Forelimb muscle (tissue), 1 donor: ENCODE results near the gene RHPN2. TPM values are rescaled to one million over a fixed set of nuclear protein-coding genes. Genes with fewer than 3 reads are reported as not detected.
"Not testable (repeated sequence)": the region's sequence is repeated elsewhere in the genome, so short reads cannot be mapped to it uniquely, and the experiment has no call there.

ENCODE experiments used
- DNase-seq: peaks from one replicate; pipeline ENCODE4 v3.0.0-alpha.2; 2013; ENCODE audit warnings: low read depth
- polyA plus RNA-seq: library from polyadenylated mRNA; unstranded; fragments of 120-200 nt; gene quantifications from one replicate; pipeline ENCODE4 v1.2.1, GENCODE V29; 2013; ENCODE audit not compliant: insufficient read length

Gene RHPN2
- polyA plus RNA-seq, 1 donor = 2.1 TPM

DNA sequence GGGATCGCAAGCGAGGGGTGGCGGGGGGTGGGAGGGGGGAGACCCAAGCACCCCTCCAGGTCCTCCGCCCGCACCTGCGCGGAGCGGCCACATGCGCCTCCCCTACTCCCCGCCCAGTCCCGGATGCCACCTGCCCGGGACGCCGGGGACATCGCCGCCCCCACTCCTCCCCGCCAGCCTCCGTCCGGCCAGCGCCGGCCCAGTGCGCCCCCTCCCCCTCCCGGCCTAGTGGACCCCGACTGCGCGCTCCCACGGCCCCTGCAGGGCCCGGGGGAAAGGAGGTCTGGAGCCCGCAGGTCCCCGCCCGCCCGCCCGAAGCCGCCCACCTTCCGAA lies 263 bp downstream of the RHPN2 start:
- DNase-seq = no peak

DNA sequence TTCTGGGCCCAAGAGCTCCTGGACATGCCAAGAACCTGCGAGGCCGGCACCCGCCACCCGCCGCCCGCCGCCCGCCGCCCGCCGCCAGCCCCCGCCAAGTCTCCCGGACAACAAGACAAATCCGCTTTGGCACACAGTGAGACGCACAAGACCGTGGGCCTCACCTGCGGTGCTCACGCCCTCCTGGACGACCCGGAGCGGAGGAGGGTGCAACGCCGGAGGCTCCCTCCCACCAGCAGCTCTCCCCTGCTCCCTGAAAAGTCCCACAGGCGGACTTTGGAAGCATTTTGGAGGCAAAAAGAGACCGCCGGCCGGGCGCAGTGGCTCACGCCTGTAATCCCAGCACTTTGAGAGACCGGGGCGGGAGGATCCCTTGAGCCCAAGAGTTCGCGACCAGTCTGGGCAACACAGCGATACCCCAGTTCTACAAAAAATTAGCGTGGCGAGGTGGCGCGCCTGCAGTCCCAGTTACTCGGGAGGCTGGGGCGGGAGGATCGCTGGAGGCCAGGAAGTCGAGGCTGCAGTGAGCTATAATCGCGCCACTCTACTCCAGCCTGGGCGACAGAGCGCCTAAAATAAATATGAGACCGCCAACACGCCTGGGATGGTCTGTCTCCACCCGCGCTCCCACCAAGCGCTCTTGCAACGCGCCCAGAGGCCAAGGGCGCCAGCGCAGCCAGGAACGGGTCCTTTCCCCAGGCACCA lies 783 bp downstream of the RHPN2 start:
- DNase-seq = no peak

DNA sequence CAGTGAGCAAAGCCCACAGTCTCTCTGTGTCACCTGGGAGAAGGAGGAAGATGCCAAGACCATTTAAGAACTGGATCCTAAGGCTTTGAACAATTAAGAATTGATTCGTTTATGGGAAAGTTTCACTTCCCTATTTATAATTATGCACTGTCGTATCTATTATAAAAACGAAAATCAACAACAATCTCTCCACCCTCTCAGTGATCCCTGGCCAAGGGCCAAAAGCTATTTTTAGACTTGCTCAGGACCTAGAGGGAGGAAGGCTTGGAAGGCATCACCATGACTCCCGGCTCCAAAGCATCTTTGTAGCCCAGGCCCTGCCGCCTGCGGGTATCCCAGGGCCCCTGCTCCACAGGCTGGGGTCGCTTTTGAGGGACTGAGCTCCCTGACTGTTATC lies 1.3 kb downstream of the RHPN2 start:
- no peak for DNase-seq

DNA sequence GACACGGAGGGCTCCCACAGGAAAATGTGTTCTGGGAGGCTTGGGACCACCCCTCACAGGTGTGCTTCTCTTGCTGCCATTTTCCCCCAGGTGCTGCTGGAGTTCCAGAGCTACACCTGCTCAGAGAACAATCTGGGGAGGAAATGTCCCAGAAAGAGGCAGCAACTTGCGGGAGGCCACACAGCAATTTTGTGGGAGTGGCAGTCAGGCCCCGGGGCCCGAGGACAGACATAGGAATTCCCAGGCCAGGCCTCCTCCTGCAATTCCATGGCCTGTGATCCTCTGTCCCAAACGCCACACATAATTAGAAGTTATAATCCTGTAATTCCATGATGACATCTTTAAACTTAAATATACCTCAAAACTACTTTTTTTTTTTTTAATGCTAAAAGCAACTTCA lies 1.8 kb downstream of the RHPN2 start:
- no peak for DNase-seq

DNA sequence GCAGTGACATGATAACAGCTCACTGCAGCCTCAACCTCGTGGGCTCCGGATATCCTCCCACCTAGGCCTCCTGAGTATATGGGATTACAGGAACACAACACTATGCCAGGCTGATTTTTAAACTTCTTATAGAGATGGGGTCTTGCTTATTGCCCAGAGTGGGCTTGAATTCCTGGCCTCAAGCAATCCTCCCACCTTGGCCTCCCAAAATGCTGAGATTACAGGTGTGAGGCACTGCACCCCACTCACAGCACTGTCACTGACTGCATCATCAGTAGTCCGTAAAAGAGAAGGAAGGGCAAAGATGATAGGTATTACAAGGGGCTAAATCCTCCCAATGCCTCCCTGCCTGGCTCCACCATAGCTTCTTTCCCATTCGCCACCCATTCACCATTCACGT lies 4.1 kb downstream of the RHPN2 start:
- DNase-seq = no peak

DNA sequence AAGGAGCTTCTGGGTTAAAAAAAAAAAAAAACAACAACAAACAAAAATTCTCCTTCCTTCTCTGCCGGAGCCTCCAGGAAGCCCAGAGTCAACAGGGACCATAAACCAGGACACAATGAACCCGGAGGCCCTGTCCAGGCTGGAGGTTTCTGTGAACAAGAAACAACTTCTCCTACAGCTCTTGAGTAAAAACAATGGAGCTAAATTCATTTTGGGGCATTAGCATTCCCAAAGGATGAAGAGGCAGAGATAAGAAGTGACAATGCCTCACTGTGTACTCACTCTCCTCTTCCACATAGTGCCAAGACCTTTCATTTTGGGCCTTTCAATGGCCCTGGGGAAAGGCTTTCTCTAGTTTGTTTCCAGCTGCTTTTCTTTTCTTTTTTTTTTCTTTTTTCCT lies 9.0 kb downstream of the RHPN2 start:
- DNase-seq = no peak

DNA sequence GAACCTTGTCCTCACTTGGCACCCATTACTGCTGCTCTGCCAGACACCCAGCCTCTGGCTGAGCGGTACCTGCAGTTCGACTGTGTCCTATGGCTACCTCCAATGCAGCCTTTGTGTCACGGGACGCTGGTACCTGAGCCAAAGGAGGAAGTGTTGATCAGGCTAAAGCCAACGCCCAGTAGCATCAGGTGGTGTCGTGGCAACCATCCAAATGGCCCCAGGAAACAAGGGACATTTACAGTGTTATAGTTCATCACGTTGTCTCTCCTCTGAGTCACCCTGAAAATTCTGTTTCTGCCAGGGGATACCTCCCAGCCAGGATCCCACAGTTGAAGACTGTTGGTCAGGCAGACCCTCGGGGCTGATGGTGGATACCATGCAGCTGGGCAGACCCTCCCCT lies 10.1 kb downstream of the RHPN2 start:
- DNase-seq = no peak

DNA sequence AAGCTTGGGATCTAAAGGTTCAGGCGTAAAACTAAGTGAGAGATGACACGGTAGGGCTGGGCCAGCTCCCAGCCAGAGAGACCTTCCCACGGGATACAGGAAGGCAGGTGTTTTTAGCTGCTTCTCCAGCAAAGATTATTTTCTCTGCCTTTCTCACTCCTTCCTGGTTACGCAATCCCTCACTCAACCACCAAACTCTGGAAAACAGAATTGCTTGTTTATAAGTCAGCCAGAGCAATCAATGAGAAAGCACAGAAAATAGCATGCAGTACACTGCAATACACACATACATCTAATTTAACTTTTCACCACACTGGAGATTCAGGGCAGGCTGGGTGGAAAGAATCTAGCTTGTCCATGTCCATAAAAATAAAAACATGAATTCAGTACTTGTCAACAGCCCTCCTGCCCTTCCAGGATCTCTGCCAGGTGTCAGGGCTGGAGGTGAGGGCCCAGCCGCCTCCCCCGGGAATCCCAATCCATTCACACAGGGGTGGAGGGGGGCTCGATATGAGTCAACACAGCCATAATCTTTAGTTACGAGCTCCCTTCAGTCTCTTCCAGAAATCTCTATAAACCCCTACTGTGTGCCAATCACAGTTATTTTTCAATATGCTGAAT lies 12.2 kb downstream of the RHPN2 start:
- no peak for DNase-seq

DNA sequence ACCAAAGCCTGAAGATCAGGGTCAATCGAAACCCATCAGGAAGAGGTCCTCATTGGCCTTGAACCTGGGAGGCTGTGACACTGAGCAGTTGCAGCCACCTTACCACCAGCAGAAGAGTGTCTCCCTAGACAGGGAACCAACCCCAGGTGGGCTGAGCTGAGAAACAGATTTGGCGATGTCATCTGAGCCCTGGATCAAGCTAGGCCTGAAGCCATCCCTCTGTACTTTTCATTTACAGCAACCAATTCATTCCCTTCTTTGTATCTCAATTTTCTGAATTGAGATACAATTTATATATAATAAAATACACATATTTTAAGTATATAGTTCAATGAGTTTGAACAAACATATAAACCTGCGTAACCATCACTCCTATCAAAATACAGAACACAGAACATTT lies 14.6 kb downstream of the RHPN2 start:
- DNase-seq = no peak

DNA sequence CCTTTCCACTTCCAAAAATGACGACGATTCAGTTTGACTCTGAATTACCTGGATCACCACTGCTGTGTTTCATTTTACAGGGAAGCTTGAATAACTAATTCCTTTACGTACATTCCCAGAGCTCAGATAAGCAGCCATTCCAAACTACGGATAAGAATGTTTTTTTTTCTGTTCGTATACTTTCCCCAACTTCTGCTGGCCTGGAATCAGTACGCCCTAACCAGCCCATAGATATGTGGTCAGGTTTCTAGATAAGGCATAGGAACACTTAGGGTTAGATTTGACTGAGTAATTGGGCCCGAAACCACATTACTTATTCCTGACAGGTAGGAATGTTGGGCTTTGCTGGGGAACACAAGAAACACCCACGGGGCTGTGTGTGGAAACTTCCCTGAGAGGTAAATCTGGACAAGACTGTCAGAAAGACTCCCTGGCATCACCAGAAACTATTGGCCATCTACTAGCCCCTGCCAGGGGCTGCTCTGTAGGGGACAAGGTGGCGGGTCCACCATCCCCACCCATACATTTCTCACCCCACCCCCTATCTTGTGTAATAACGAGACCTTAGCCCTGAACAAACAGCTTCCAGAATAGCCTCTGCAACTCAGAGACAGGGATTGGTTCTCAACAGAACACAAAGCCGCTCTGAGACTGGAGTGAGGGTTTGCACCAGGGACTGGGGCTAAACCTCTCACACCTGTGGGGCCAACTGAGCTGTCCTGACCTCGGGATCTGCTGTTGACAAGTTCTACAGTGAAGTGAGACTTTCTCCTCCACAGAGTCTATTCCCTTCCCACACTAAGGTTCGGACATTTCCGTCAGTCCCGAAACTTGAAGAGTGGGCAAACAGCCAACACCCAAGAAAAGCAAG lies 15.6 kb downstream of the RHPN2 start:
- no peak for DNase-seq

DNA sequence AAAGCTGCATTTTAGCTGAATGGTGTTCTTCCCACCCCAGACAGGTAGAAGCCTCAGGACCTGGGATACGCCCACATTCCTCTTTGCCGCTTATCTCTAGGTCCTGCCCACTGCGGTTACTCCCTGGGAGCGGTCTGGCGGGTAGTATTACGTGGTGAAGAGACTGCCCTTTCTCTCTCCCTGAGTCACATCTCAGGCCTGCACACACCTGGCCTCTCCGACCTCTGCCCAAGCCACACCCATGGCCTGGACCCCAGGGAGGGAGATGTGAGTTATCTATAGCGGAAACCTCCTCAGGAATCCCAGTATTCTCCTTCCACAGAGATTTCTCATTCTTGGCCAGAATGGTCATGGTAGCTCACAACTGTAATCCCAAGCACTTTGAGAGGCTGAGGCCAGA lies 17.3 kb downstream of the RHPN2 start:
- no peak for DNase-seq

DNA sequence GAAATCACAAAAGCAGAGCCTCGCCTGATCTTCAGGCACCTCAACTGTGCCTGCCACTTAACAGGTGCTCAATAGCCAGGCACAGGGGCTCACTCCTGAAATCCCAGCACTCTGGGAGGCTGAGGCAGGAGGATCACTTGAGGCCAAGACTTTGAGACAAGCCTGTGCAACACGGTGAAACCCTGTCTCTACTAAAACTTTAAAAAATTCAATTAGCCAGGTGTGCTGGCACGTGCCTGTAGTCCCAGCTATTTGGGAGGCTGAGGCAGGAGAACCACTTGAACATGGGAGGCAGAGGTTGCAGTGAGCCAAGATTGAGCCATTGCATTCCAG lies 22.9 kb downstream of the RHPN2 start:
- DNase-seq = not testable (repeated sequence)

DNA sequence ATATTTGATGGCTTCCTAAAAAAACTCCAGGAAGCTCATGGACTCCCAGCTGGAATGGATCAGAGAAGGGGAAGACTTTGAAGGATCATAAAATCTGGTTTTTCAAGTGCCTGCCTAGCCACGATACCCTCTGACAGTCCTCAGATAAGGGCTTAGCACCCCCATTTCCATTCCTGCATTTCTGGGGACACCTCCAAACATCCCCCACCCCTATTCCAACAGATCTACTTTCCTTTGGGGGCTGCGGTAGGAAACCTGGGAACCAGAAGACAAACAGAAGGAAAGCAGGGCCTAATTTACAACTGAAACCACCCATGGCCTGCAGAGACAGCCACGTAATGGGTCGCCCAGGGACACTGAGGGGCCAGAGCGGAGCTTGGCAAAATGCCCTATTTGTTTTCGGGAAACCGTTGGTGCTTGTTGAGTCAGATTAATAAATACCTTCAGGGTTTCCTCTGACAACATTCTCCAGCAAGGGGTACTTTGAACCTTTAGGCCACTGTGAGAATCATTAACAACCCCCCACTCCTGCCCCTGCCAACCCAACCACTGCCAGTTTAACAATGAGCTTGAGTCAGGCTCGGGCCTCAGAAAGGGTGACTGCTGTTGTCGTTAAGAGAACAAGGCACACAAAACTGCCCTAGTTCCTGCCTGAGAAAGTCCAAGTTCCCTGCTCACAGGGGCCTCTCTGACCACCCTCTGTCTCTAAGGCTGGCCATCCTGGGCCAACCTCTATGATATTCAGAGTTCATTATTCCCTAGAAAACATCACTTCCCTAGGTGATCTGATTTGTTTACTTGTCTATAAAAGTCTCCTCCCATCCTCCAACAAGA lies 23.5 kb downstream of the RHPN2 start:
- DNase-seq = no peak

DNA sequence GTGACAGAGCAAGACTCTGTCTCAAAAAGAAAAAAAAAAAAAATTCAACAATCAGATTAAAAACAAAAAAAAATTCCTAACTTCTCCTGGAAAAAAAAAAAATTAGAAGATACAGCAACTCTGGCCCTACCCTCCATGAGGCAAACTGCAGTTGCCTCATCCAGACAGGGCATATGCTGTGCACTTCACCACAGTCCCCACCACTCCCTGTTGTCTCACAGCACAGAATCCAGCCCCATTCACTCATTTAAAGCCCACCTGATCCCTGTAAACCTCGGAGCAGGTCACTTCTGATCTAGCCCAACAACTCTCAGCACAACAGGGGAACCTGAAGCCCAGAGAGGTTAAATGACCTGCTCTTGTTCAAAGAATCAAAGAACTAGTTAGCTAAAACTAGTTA lies 24.9 kb downstream of the RHPN2 start:
- no peak for DNase-seq

DNA sequence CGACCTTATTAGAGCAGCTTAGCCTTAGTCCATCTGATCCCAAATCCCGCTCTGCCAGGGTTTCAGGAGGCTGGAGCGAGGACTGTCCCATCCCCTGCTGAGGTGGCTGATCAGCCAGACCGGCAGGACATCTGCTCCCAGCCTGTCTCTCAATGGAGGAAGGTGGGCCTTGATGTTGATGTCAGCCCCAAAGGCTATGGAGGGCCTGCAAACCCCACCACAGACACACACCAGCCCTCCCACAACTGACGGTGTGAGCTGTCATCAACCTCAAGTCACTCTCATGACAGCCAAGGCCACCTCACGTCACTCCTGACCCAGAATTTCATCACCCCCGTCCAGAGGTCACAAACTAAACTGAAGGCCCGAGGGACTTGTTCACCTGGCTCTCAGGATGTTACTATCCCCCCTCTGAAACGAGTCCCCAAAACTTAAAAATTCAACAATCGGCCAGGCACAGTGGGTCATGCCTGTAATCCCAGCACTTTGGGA lies 25.5 kb downstream of the RHPN2 start:
- no peak for DNase-seq

DNA sequence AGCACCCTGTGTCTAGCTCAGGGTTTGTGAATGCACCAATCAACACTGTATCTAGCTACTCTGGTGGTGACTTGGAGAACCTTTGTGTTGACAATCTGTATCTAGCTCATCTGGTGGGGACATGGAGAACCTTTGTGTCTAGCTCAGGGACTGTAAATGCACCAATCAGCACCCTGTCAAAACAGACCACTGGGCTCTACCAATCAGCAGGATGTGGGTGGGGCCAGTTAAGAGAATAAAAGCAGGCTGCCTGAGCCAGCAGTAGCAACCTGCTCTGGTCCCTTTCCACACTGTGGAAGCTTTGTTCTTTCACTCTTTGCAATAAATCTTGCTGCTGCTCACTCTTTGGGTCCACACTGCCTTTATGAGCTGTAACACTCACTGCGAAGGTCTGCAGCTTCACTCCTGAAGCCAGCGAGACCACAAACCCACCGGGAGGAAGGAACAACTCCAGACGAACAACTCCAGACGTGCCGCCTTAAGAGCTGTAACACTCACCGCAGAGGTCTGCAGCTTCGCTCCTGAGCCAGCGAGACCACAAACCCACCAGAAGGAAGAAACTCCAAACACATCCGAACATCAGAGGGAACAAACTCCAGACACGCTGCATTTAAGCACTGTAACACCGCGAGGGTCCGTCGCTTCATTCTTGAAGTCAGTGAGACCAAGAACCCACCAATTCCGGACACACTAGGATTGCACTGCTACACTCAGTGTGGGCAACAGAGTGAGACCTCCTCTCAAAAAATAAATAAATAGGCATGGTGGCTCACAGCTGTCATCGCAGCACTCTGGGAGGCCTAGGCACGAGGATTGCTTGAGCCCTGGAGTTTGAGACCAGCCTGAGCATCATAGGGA lies 27.3 kb downstream of the RHPN2 start:
- DNase-seq = not testable (repeated sequence)

DNA sequence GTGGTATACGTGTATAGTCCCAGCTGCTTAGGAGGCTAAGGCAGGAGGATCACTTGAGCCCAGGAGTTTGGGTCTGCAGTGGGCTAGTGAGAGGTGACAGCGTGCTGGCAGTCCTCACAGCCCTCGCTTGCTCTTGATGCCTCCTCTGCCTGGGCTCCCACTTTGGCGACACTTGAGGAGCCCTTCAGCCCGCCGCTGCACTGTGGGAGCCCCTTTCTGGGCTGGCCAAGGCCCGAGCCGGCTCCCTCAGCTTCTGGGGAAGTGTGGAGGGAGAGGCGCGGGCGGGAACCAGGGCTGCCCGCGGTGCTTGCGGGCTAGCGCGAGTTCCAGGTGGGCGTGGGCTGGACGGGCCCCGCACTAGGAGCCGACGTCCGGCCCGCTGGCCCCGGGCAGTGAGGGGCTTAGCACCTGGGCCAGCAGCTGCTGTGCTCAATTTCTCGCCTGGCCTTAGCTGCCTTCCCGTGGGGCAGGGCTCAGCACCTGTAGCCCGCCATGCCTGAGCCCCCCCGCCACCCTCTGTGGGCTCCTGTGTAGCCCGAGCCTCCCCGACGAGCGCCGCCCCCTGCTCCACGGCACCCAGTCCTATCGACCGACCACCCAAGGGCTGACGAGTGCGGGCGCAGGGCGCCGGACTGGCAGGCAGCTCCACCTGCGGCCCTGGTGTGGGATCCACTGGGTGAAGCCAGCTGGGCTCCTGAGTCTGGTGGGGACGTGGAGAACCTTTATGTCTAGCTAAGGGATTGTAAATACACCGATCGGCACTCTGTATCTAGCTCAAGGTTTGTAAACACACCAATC lies 28.1 kb downstream of the RHPN2 start:
- DNase-seq = not testable (repeated sequence)

DNA sequence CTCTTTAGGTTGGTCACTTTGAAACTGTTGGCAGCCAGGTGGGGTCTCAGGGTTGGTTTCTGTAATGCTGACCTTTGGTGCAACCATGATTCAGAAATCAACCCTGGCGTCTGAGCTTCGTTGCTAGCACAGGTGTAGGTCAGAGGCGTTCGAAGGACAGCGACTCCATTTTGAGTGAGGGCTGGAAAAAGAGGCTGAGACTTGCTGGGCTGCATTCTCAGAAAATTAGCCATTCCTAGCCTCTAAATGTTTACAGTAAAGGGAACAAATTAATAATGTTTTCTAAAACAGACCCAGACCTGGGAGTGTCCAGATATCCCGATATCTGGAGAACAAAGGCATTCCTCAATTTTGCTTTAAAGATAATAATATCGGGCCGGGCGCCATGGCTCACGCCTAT lies 29.2 kb downstream of the RHPN2 start:
- DNase-seq = no peak

DNA sequence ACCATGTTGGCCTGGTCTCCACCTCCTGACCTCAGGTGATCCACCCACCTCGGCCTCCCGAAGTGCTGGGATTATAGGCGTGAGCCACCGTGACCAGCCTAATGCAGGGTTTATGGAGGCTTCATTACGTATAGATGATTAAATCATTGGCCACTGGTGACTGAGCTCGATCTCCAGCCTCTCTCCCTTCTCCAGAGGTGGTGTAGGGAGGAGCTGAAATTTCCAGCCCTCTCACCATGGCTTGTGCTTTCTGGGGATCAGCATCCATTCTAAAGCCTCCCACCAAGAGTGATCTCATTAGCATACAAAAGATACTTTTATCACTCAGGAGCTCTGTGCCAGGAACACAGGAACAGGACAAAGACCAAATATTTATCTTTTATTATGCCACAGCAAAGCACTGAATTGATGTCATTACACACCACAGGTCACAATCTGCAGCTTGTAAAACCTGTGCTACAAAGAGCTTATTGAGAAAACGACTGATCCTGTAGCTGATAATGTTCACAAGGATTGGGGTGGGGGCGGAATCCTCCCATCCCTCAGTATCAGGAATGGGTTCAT lies 32.4 kb downstream of the RHPN2 start:
- DNase-seq = no peak

DNA sequence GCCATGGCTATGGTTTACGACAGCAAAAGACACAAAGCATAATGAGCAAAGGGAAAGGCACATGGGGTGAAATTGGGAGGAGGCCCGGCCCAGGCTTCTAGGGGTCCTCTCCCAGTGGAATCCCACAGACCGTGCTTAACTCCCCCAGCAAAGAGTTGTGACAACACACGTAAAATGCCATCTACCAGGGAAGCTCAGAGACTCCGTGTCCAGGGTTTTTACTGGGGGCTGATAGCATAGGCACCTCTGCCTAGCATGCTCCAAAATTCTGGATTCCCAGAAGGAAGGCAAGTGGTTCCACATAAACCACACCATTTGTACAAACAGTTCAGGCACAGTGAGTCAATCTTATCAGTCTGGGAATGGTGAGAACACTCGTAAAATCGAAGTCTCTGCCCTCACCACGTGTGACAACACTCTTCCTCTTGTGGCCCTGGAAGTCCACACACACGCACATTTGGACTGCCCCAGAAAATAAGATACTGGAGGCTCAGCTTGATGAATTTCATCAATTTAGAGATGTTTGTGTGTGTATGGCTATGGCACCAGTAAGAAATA lies 34.9 kb downstream of the RHPN2 start:
- DNase-seq = no peak
